HCT116 (cell line): ENCODE measurements around the gene ALCAM. TPM values are rescaled to one million over a fixed set of nuclear protein-coding genes. Genes with fewer than 3 reads are reported as not detected.

ENCODE experiments used
- ATAC-seq: fragments of 200-7000 bp; cut with Tn5 transposase; 2 replicates; pipeline ENCODE4 v1.9.1; 2020; ENCODE audit warnings: mild to moderate bottlenecking, moderate library complexity
- BruUV-seq: library from RNA; stranded (reverse); fragments of 400-500 nt; replicated peaks from 2 replicates; lab custom pipeline; 2021; lab: Mats Ljungman, UMichigan
- CTCF ChIA-PET: fragments of 300-600 bp; sonication (Branson Sonifier 250); formaldehyde crosslinking; loops from one replicate; lab custom pipeline; 2021; ENCODE audit warnings: antibody characterized with exemption; lab: Charles Lee
- POLR2A ChIA-PET: fragments of 300-600, 350-600 bp; sonication (Branson Sonifier 250); formaldehyde crosslinking; loops from one replicate; lab custom pipeline; 2021; ENCODE audit warnings: antibody characterized with exemption; lab: Charles Lee
- RAD21 ChIA-PET, 2 experiments: fragments of 300-600 bp; sonication (Branson Sonifier 250); formaldehyde crosslinking; loops; one replicate each; lab custom pipeline; 2023; ENCODE audit warnings: low total read pairs in 2 of 2; ENCODE audit not compliant: uncharacterized antibody in 2 of 2, unreplicated experiment in 2 of 2, low non-redundant PET in 1 of 2; lab: Charles Lee
- DNase-seq: peaks from one replicate; pipeline ENCODE4 v3.0.0-alpha.2; 2010; ENCODE audit warnings: low read depth, low spot score
- H2AFZ ChIP-seq: fragments of 200-600 bp; shearing (Covaris generic), sonication (generic); 2 replicates; pipeline ENCODE4 v1.6.1; 2017; ENCODE audit warnings: low read depth, mixed run types, mixed read lengths, antibody characterized with exemption, low read length; ENCODE audit not compliant: poor library complexity, severe bottlenecking
- H3K27ac ChIP-seq: 2 replicates; pipeline ENCODE4 v1.5.1; 2012; ENCODE audit warnings: low read depth, low read length
- H3K27me3 ChIP-seq: fragments of 200-600 bp; sonication (generic); 2 replicates; pipeline ENCODE4 v1.6.1; 2016; ENCODE audit warnings: mixed run types, low read length, mixed read lengths; ENCODE audit not compliant: insufficient read depth
- H3K36me3 ChIP-seq, 2 experiments: fragments of 200-500 bp in 1 of 2; fragments of 200-600 bp in 1 of 2; sonication (Bioruptor generic) in 1 of 2; sonication (generic) in 1 of 2; 2 replicates each; pipeline versions ENCODE4 v1.5.1 to v1.6.1; 2014 to 2016; ENCODE audit warnings: low read length in 2 of 2, inconsistent platforms in 1 of 2, mixed read lengths in 1 of 2, mixed run types in 1 of 2; ENCODE audit not compliant: insufficient read depth in 2 of 2, control insufficient read depth in 1 of 2
- H3K4me1 ChIP-seq, 2 experiments: fragments of 200-600 bp in 1 of 2; sonication (generic) in 1 of 2; 2 replicates each; pipeline versions ENCODE4 v1.5.1 to v1.6.1; 2012 to 2017; ENCODE audit warnings: low read length in 2 of 2, inconsistent platforms in 1 of 2, mild to moderate bottlenecking in 1 of 2, mixed read lengths in 1 of 2, mixed run types in 1 of 2, moderate library complexity in 1 of 2; ENCODE audit not compliant: insufficient read depth in 2 of 2, control insufficient read depth in 1 of 2
- H3K4me2 ChIP-seq: fragments of 200-600 bp; sonication (generic); 2 replicates; pipeline ENCODE4 v1.6.1; 2017; ENCODE audit warnings: mixed run types, low read length, mixed read lengths
- H3K4me3 ChIP-seq, 2 experiments: fragments of 200-600 bp in 1 of 2; sonication (generic) in 1 of 2; replicated peaks in 1 of 2; 2 replicates each; pipeline ENCODE4 v1.5.1; 2011 to 2016; ENCODE audit warnings: low read length in 2 of 2, control low read depth in 1 of 2, low read depth in 1 of 2, mild to moderate bottlenecking in 1 of 2, mixed read lengths in 1 of 2, mixed run types in 1 of 2
- H3K79me2 ChIP-seq: fragments of 200-600 bp; sonication (generic); 2 replicates; pipeline ENCODE4 v1.6.1; 2017; ENCODE audit warnings: mild to moderate bottlenecking, mixed run types, low read length, moderate library complexity, mixed read lengths; ENCODE audit not compliant: insufficient read depth
- H3K9ac ChIP-seq: fragments of 200-600 bp; sonication (generic); 2 replicates; pipeline ENCODE4 v1.6.1; 2016; ENCODE audit warnings: low read length, mixed read lengths
- H3K9me2 ChIP-seq: fragments of 200-600 bp; sonication (generic), shearing (Covaris generic); 2 replicates; pipeline ENCODE4 v1.6.1; 2017; ENCODE audit warnings: mixed run types, mild to moderate bottlenecking, moderate library complexity; ENCODE audit not compliant: insufficient read depth
- H3K9me3 ChIP-seq, 2 experiments: fragments of 200-500 bp in 1 of 2; fragments of 200-600 bp in 1 of 2; sonication (Bioruptor generic) in 1 of 2; sonication (generic) in 1 of 2; 2 replicates each; pipeline ENCODE4 v1.6.1; 2014 to 2017; ENCODE audit warnings: low read length in 2 of 2, mixed read lengths in 2 of 2, inconsistent platforms in 1 of 2, low read depth in 1 of 2, mild to moderate bottlenecking in 1 of 2, mixed run types in 1 of 2, moderate library complexity in 1 of 2; ENCODE audit not compliant: control insufficient read depth in 1 of 2, insufficient read depth in 1 of 2
- H4K20me1 ChIP-seq: fragments of 200-600 bp; sonication (generic), shearing (Covaris generic); 2 replicates; pipeline ENCODE4 v1.6.1; 2017; ENCODE audit warnings: mixed run types, mild to moderate bottlenecking, moderate library complexity; ENCODE audit not compliant: insufficient read depth
- CTCF ChIP-seq, 3 experiments: fragments of 200-600 bp in 1 of 3; sonication (generic) in 1 of 3; IDR thresholded peaks in 2 of 3; conservative IDR thresholded peaks in 1 of 3; 2 replicates each; pipeline ENCODE4 v1.5.1; 2012 to 2017; ENCODE audit warnings: low read depth in 2 of 3, low read length in 2 of 3, antibody characterized with exemption in 1 of 3, borderline replicate concordance in 1 of 3, control low read depth in 1 of 3, mild to moderate bottlenecking in 1 of 3, mixed read lengths in 1 of 3, mixed run types in 1 of 3, moderate library complexity in 1 of 3; ENCODE audit not compliant: insufficient read depth in 1 of 3
- ELF1 ChIP-seq: IDR thresholded peaks from 2 replicates; pipeline ENCODE4 v1.6.1; 2012; ENCODE audit warnings: low read depth, borderline replicate concordance
- POLR2A ChIP-seq: IDR thresholded peaks from 2 replicates; pipeline ENCODE4 v1.7.0; 2011; ENCODE audit warnings: borderline replicate concordance; ENCODE audit not compliant: insufficient read depth, insufficient read length; ENCODE audit errors: extremely low read depth
- POLR2AphosphoS5 ChIP-seq: IDR thresholded peaks from 2 replicates; pipeline ENCODE4 v1.6.1; 2011; ENCODE audit warnings: mild to moderate bottlenecking, low read depth, low read length, moderate library complexity
- RAD21 ChIP-seq: IDR thresholded peaks from 2 replicates; pipeline ENCODE4 v1.6.1; 2012; ENCODE audit warnings: low read depth, mild to moderate bottlenecking
- SP1 ChIP-seq: IDR thresholded peaks from 2 replicates; pipeline ENCODE4 v1.6.1; 2012; ENCODE audit warnings: low read depth
- intact Hi-C: fragments of 100-400 bp; cut with micrococcal nuclease; formaldehyde crosslinking; loops from 2 replicates; pipeline ENCODE4 v1.10.0; 2022
- total RNA-seq: library from RNA; stranded (reverse); gene quantifications from one replicate; pipeline ENCODE4 v1.2.1, GENCODE V29; 2021; ENCODE audit not compliant: unreplicated experiment

ALCAM gene
- total RNA-seq, 1 experiment from 2014 or later = 56.7 TPM

DNA sequence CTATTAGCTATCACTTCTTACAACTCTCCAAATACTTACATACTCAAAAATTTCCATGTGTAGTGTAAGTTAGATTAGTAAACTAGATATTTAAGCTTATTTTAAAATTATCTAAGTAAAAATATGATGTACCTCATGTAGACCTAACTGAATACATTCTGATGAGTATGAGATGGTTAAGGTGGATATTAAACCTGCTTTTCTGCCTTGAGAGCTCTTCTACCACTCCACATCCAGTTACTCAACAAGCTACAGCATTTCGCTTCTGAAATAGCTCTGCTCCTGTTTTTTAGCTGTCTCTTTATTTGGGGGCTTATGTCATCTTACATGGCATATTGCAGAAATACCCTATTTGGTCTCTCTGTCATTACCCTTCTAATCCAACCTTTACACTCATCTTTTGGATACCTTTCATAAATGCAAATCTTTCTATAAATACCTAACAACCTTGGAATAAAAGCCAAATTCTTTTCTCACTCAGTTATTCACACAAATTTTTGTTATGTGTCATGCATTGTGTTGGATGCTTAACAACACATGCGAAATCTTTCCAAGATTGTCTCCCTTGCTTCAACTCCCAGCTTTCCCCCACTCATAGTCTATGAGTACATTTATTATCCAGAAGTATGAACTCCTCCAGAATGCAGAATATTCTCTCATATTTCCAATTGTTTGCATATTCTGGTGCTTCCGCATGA lies 92.0 kb downstream of the ALCAM start (continued):
- TF ChIP-seq RAD21 = no peak
- no peak for TF ChIP-seq CTCF (IDR thresholded peaks at IDR 0.05 in 2 of 3, conservative IDR thresholded peaks at IDR 0.05 in 1 of 3; ENCODE audit: borderline replicate concordance in 1 of 3, insufficient read depth in 1 of 3, low read depth in 2 of 3, low read length in 2 of 3)
- TF ChIP-seq ELF1 = no peak
- TF ChIP-seq SP1 = no peak

DNA sequence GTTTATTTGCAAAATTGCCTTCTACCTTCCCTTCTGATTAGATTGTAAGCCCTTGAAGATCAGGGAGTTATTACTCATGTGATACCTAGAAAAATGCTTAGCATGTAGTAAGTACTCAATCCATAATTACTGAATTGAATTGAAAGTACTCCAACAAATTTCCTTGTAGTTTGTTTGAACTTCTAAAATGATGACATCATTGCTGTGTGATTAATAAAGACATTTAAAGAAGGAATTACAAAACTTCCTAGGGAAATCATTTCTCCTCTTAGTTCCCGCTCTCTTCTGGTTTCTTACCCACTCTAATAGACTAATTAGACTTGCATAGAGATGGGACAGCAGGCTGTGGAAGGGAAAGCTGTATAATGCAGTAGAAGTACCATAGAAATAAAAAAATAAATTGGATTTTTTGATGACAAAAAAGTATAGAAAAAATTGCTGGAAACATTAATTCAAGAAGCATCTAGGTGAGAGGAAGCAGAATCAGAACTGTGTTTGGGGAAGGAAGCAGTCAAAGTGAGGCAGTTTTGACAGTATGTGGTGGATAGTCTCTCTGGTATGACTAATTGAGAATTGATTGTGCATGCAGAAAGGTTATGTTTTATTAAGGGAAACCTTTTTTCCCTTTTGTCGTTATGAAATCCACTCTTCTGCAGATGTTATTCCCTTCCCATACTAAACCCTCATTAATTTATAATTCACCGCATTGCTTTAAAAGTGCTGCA lies 93.0 kb downstream of the ALCAM start:
- POLR2A ChIA-PET = no interaction called here
- Histone ChIP-seq H3K4me1 (no peaks in the 10 kb centered on the region), H2AFZ (no peak overlapping the region), H3K36me3 (no peaks in the 10 kb centered on the region), H3K9ac (no peak overlapping the region), H3K9me2 (no peaks in the 10 kb centered on the region)
- BruUV-seq = no TSS peak
- CTCF ChIA-PET = no interaction called here
- TF ChIP-seq POLR2A (no peak), POLR2AphosphoS5 (no peak)
- TF ChIP-seq, all 23 proteins: peak for 0
- ATAC-seq = no peak
- H3K27ac ChIP-seq = no peak overlapping the region
- intact Hi-C loops = no loop called here
- H3K27me3 ChIP-seq = no peaks in the 10 kb centered on the region
- no peaks in the 10 kb centered on the region for H3K9me3 ChIP-seq
- no peak for DNase-seq
- H3K4me3 ChIP-seq = no peak overlapping the region
- no peak overlapping the region for H3K4me2 ChIP-seq
- H3K79me2 ChIP-seq = peaks cover 18% of the 10 kb centered on the region; the same call in 1 of the 2 replicates
- RAD21 ChIA-PET = no interaction called here
- no peaks in the 10 kb centered on the region for H4K20me1 ChIP-seq
